D721Med (cell line): ENCODE measurements around the gene CDHR4.
"Not testable (repeated sequence)": the region's sequence is repeated elsewhere in the genome, so short reads cannot be mapped to it uniquely, and the experiment has no call there.

Experiments used
- DNase-seq: peaks from one replicate; pipeline ENCODE4 v3.0.0; 2011; ENCODE audit warnings: low spot score; ENCODE audit not compliant: insufficient read length
- FAIRE-seq: peaks from 2 replicates; lab custom pipeline; 2011; peaks lifted over from hg19 to GRCh38; lab: Jason Lieb, UNC
- CTCF ChIP-seq: IDR thresholded peaks from 2 replicates; pipeline ENCODE4 v1.5.1; 2012; ENCODE audit warnings: mild to moderate bottlenecking, control low read depth; ENCODE audit not compliant: insufficient read depth; ENCODE audit errors: missing control alignments

Gene CDHR4

GRCh38 chr3:49759226-49759625 lies 40.4 kb downstream of the CDHR4 start:
- no peak for FAIRE-seq
- TF ChIP-seq CTCF: no peak

GRCh38 chr3:49757197-49757596 lies 42.5 kb downstream of the CDHR4 start:
- TF ChIP-seq CTCF: no peak
- FAIRE-seq (no peak), DNase-seq (no peak)

More at GRCh38 chr3:49759226-49759625, 40.4 kb downstream of the CDHR4 start:
- no peak for DNase-seq

- DNase-seq (no peak), FAIRE-seq (no peak)
Observed at GRCh38 chr3:49756036-49756435, 43.6 kb downstream of the CDHR4 start.

GRCh38 chr3:49754536-49754935 lies 45.1 kb downstream of the CDHR4 start:
- no peak for FAIRE-seq
- TF ChIP-seq CTCF: no peak

More at GRCh38 chr3:49756036-49756435, 43.6 kb downstream of the CDHR4 start:
- no peak for TF ChIP-seq CTCF

GRCh38 chr3:49751501-49751900 lies 48.2 kb downstream of the CDHR4 start:
- TF ChIP-seq CTCF: no peak
- FAIRE-seq: no peak

More at GRCh38 chr3:49754536-49754935, 45.1 kb downstream of the CDHR4 start:
- DNase-seq: no peak

GRCh38 chr3:49750056-49750455 lies 49.6 kb downstream of the CDHR4 start:
- no peak for DNase-seq
- no peak for TF ChIP-seq CTCF
- FAIRE-seq: no peak

More at GRCh38 chr3:49751501-49751900, 48.2 kb downstream of the CDHR4 start:
- no peak for DNase-seq

- not testable (repeated sequence) for DNase-seq, FAIRE-seq
Observed at GRCh38 chr3:49748874-49749273, 50.8 kb downstream of the CDHR4 start.

GRCh38 chr3:49747792-49748480 lies 51.7 kb downstream of the CDHR4 start:
- FAIRE-seq (no peak), DNase-seq (no peak)
- TF ChIP-seq CTCF: no peak
